WTC11 (cell line): ENCODE measurements around the gene FAM124B. TPM values are rescaled to one million over a fixed set of nuclear protein-coding genes. Genes with fewer than 3 reads are reported as not detected.

ENCODE experiments used
- ATAC-seq: fragments of 200-7000 bp; cut with Tn5 transposase; 2 replicates; pipeline ENCODE4 v1.10.0; 2021; ENCODE audit warnings: mild to moderate bottlenecking, moderate library complexity
- CTCF ChIA-PET: fragments of 300-600 bp; sonication (Branson Sonifier 250); formaldehyde crosslinking; loops from one replicate; lab custom pipeline; 2021; ENCODE audit warnings: antibody characterized with exemption; lab: Charles Lee
- POLR2A ChIA-PET: fragments of 350-600 bp; sonication (Branson Sonifier 250); formaldehyde crosslinking; loops from one replicate; lab custom pipeline; 2021; ENCODE audit warnings: antibody characterized with exemption; lab: Charles Lee
- DNase-seq: peaks from one replicate; pipeline ENCODE4 v3.0.0; 2021; ENCODE audit warnings: low spot score
- H3K27ac Mint-ChIP-seq: 2 replicates; pipeline ENCODE4 v1.8.0; 2021; ENCODE audit warnings: mixed read lengths
- H3K27me3 Mint-ChIP-seq: 2 replicates; pipeline ENCODE4 v1.8.0; 2021; ENCODE audit warnings: low read depth, mild to moderate bottlenecking, moderate library complexity, mixed read lengths
- H3K36me3 Mint-ChIP-seq: 2 replicates; pipeline ENCODE4 v1.8.0; 2021; ENCODE audit warnings: mixed read lengths
- H3K4me1 Mint-ChIP-seq: 2 replicates; pipeline ENCODE4 v1.8.0; 2022; ENCODE audit warnings: mixed read lengths
- H3K4me3 Mint-ChIP-seq: 2 replicates; pipeline ENCODE4 v1.8.0; 2021; ENCODE audit warnings: mild to moderate bottlenecking, moderate library complexity, mixed read lengths
- H3K9me3 Mint-ChIP-seq: 2 replicates; pipeline ENCODE4 v1.8.0; 2021; ENCODE audit warnings: mixed read lengths
- AFF4 ChIP-seq: sonication (generic); formaldehyde crosslinking; IDR thresholded peaks from 2 replicates; pipeline ENCODE4 v1.8.1; 2023; ENCODE audit warnings: mild to moderate bottlenecking, missing genetic modification reagents, borderline replicate concordance
- ARID4B ChIP-seq: sonication (generic); formaldehyde crosslinking; IDR thresholded peaks from 2 replicates; pipeline ENCODE4 v1.8.0; 2023; ENCODE audit warnings: missing genetic modification reagents, mild to moderate bottlenecking, borderline replicate concordance
- FOXK1 ChIP-seq: sonication (generic); formaldehyde crosslinking; IDR thresholded peaks from 2 replicates; pipeline ENCODE4 v1.8.0; 2022; ENCODE audit warnings: mild to moderate bottlenecking, moderate library complexity, missing genetic modification reagents
- HMGXB4 ChIP-seq: sonication (generic); formaldehyde crosslinking; IDR thresholded peaks from 2 replicates; pipeline ENCODE4 v1.8.1; 2023; ENCODE audit warnings: mild to moderate bottlenecking, moderate library complexity, missing genetic modification reagents
- IRF2 ChIP-seq: sonication (generic); formaldehyde crosslinking; IDR thresholded peaks from 2 replicates; pipeline ENCODE4 v1.8.0; 2022; ENCODE audit warnings: low read depth, missing genetic modification reagents, borderline replicate concordance
- JAZF1 ChIP-seq: fragments of 250-450 bp; sonication (Bioruptor Pico); IDR thresholded peaks from 2 replicates; pipeline ENCODE4 v1.9.0; 2021; ENCODE audit warnings: moderate library complexity, mild to moderate bottlenecking, inconsistent platforms
- MAX ChIP-seq: sonication (generic); formaldehyde crosslinking; IDR thresholded peaks from 2 replicates; pipeline ENCODE4 v1.8.0; 2022; ENCODE audit warnings: mild to moderate bottlenecking, missing genetic modification reagents
- MLX ChIP-seq: sonication (generic); formaldehyde crosslinking; IDR thresholded peaks from 2 replicates; pipeline ENCODE4 v1.8.1; 2023; ENCODE audit warnings: mild to moderate bottlenecking, missing genetic modification reagents, moderate library complexity
- NFATC4 ChIP-seq: fragments of 250-450 bp; sonication (Bioruptor Pico); IDR thresholded peaks from 2 replicates; pipeline ENCODE4 v1.9.0; 2021; ENCODE audit warnings: mild to moderate bottlenecking
- NFE2L1 ChIP-seq: sonication (generic); formaldehyde crosslinking; IDR thresholded peaks from 2 replicates; pipeline ENCODE4 v1.8.1; 2023; ENCODE audit warnings: missing genetic modification reagents
- NR3C1 ChIP-seq: sonication (generic); formaldehyde crosslinking; conservative IDR thresholded peaks from 2 replicates; pipeline ENCODE4 v1.8.1; 2023; ENCODE audit warnings: low read depth, mild to moderate bottlenecking, missing genetic modification reagents
- PRRX2 ChIP-seq: fragments of 250-450 bp; sonication (Bioruptor Pico); IDR thresholded peaks from 2 replicates; pipeline ENCODE4 v1.8.0; 2021; ENCODE audit warnings: mild to moderate bottlenecking
- TCF7 ChIP-seq: sonication (generic); formaldehyde crosslinking; IDR thresholded peaks from 2 replicates; pipeline ENCODE4 v1.8.0; 2022; ENCODE audit warnings: mild to moderate bottlenecking, low read depth, missing genetic modification reagents, moderate library complexity
- ZNF263 ChIP-seq: sonication (generic); formaldehyde crosslinking; IDR thresholded peaks from 2 replicates; pipeline ENCODE4 v1.8.1; 2022; ENCODE audit warnings: low read depth, mild to moderate bottlenecking, moderate library complexity, missing genetic modification reagents
- ZNF425 ChIP-seq: fragments of 250-450 bp; sonication (Bioruptor Pico); conservative IDR thresholded peaks from 2 replicates; pipeline ENCODE4 v1.9.0; 2021; ENCODE audit warnings: mild to moderate bottlenecking
- ZNF512 ChIP-seq: sonication (generic); formaldehyde crosslinking; IDR thresholded peaks from 2 replicates; pipeline ENCODE4 v1.8.1; 2022; ENCODE audit warnings: missing genetic modification reagents, borderline replicate concordance
- ZSCAN18 ChIP-seq: fragments of 250-450 bp; sonication (Bioruptor Pico); IDR thresholded peaks from 2 replicates; pipeline ENCODE4 v2.1.2; 2022; ENCODE audit warnings: mild to moderate bottlenecking, moderate library complexity
- total RNA-seq: library from RNA; stranded (reverse); gene quantifications from 3 replicates; pipeline ENCODE4 v1.2.3, GENCODE V29; 2021

The FAM124B gene
- total RNA-seq, 1 experiment from 2014 or later: 3.7 TPM

- TF ChIP-seq HMGXB4 (CRISPR knock-in tag) (no peak), ZNF263 (CRISPR knock-in tag) (no peak)
These were observed 46.3 kb upstream of the FAM124B start (continued) for GRCh38 chr2:224448236-224448635.

- Mint-ChIP-seq H3K36me3 (0 out of 2 replicates have a peak, but pooled peaks cover 3% of the 10 kb centered on the region), H3K27me3 (peaks cover 11% of the 10 kb centered on the region), H3K4me1 (peaks cover 20% of the 10 kb centered on the region), H3K9me3 (no peaks in the 10 kb centered on the region), H3K27ac (no peak overlapping the region), H3K4me3 (no peak overlapping the region)
- CTCF ChIA-PET: no interaction called here
- no peak for ATAC-seq
- DNase-seq: no peak
- POLR2A ChIA-PET: no interaction called here
- TF ChIP-seq NFE2L1 (CRISPR knock-in tag) (no peak), ZNF425 (no peak), IRF2 (CRISPR knock-in tag) (no peak), PRRX2 (CRISPR knock-in tag) (no peak), FOXK1 (CRISPR knock-in tag) (no peak), MAX (CRISPR knock-in tag) (no peak), JAZF1 (CRISPR knock-in tag) (no peak), ZSCAN18 (CRISPR knock-in tag) (no peak), NFATC4 (CRISPR knock-in tag) (no peak), AFF4 (no peak), MLX (no peak), ZNF512 (CRISPR knock-in tag) (no peak), ARID4B (CRISPR knock-in tag) (no peak), TCF7 (CRISPR knock-in tag) (no peak), NR3C1 (CRISPR knock-in tag) (no peak)
These were observed 42.9 kb upstream of the FAM124B start for GRCh38 chr2:224444783-224445182.
